GM23338 (cell line): ENCODE measurements around the gene PAK4. TPM values are rescaled to one million over a fixed set of nuclear protein-coding genes. Genes with fewer than 3 reads are reported as not detected.

Experiments
- ATAC-seq: fragments of 200-7000 bp; cut with Tn5 transposase; 3 replicates; pipeline ENCODE4 v1.9.1; 2020
- DNase-seq: peaks from one replicate; pipeline ENCODE4 v3.0.0-alpha.2; 2015; ENCODE audit warnings: low spot score
- H2AFZ ChIP-seq: fragments of 200-600 bp; sonication (generic); 2 replicates; pipeline ENCODE4 v1.8.0; 2016; ENCODE audit warnings: antibody characterized with exemption, mild to moderate bottlenecking, moderate library complexity
- H3F3A ChIP-seq: fragments of 200-600 bp; sonication (generic); replicated peaks from 2 replicates; pipeline ENCODE4 v1.8.0; 2017; ENCODE audit warnings: antibody characterized with exemption, mixed run types, low read depth
- H3K27ac ChIP-seq: fragments of 200-600 bp; sonication (generic); 2 replicates; pipeline ENCODE4 v1.6.1; 2016; ENCODE audit warnings: low read depth
- H3K27me3 ChIP-seq: fragments of 200-600 bp; sonication (generic); 2 replicates; pipeline ENCODE4 v1.8.0; 2016; ENCODE audit warnings: mild to moderate bottlenecking, mixed run types, moderate library complexity; ENCODE audit not compliant: insufficient read depth
- H3K36me3 ChIP-seq: fragments of 200-600 bp; sonication (generic); 2 replicates; pipeline ENCODE4 v1.8.0; 2016; ENCODE audit warnings: mild to moderate bottlenecking; ENCODE audit not compliant: insufficient read depth
- H3K4me1 ChIP-seq: fragments of 200-600 bp; sonication (generic); 2 replicates; pipeline ENCODE4 v1.8.0; 2016; ENCODE audit warnings: mild to moderate bottlenecking, moderate library complexity; ENCODE audit not compliant: insufficient read depth
- H3K4me2 ChIP-seq: fragments of 200-600 bp; sonication (generic); 2 replicates; pipeline ENCODE4 v1.7.1; 2017; ENCODE audit warnings: mixed run types
- H3K4me3 ChIP-seq: fragments of 200-600 bp; sonication (generic); 2 replicates; pipeline ENCODE4 v1.6.1; 2016; ENCODE audit warnings: mixed run types
- H3K79me2 ChIP-seq: fragments of 200-600 bp; sonication (generic); replicated peaks from 2 replicates; pipeline ENCODE4 v1.8.0; 2017; ENCODE audit warnings: mild to moderate bottlenecking; ENCODE audit not compliant: insufficient read depth
- H3K9me2 ChIP-seq: fragments of 200-600 bp; sonication (generic); 2 replicates; pipeline ENCODE4 v1.8.0; 2017; ENCODE audit not compliant: insufficient read depth
- H4K20me1 ChIP-seq: fragments of 200-600 bp; sonication (generic); replicated peaks from 2 replicates; pipeline ENCODE4 v1.8.0; 2017; ENCODE audit warnings: mild to moderate bottlenecking; ENCODE audit not compliant: insufficient read depth
- H3K27ac Mint-ChIP-seq: 2 replicates; pipeline ENCODE4 v1.8.0; 2020; ENCODE audit warnings: inconsistent platforms, mild to moderate bottlenecking, moderate library complexity, mixed read lengths
- H3K27me3 Mint-ChIP-seq: 3 replicates; pipeline ENCODE4 v1.8.0; 2022; ENCODE audit warnings: low read depth, mild to moderate bottlenecking, moderate library complexity, mixed read lengths, inconsistent platforms; ENCODE audit not compliant: insufficient read depth, poor library complexity
- H3K36me3 Mint-ChIP-seq: 3 replicates; pipeline ENCODE4 v1.8.0; 2021; ENCODE audit warnings: low read depth, mild to moderate bottlenecking, inconsistent platforms, moderate library complexity, mixed read lengths
- H3K4me1 Mint-ChIP-seq: 3 replicates; pipeline ENCODE4 v1.8.0; 2020; ENCODE audit warnings: mild to moderate bottlenecking, inconsistent platforms, mixed read lengths
- H3K4me3 Mint-ChIP-seq: 3 replicates; pipeline ENCODE4 v1.8.0; 2021; ENCODE audit warnings: moderate library complexity, mild to moderate bottlenecking, inconsistent platforms, mixed read lengths
- H3K9me3 Mint-ChIP-seq: 3 replicates; pipeline ENCODE4 v1.8.0; 2020; ENCODE audit warnings: moderate library complexity, mild to moderate bottlenecking, inconsistent platforms, mixed read lengths
- CREB1 ChIP-seq: fragments of 250-450 bp; sonication (Bioruptor Pico); IDR thresholded peaks from 2 replicates; pipeline ENCODE4 v1.5.0; 2020; ENCODE audit warnings: low read depth, mild to moderate bottlenecking, moderate library complexity
- CTCF ChIP-seq, 2 experiments: fragments of 200-600 bp in 1 of 2; sonication (generic) in 1 of 2; conservative IDR thresholded peaks; 2 replicates each; pipeline versions ENCODE4 v1.5.1 to v1.6.1; 2016 to 2017; ENCODE audit warnings: antibody characterized with exemption in 2 of 2, low read depth in 2 of 2, mild to moderate bottlenecking in 2 of 2, moderate library complexity in 1 of 2
- ETS1 ChIP-seq: IDR thresholded peaks from 2 replicates; pipeline ENCODE4 v1.6.1; 2016; ENCODE audit warnings: antibody characterized with exemption
- EZH2 ChIP-seq: fragments of 200-600 bp; sonication (generic); IDR thresholded peaks from one replicate; pipeline ENCODE4 v1.8.0; 2017; ENCODE audit warnings: antibody characterized with exemption, mild to moderate bottlenecking, low read depth; ENCODE audit not compliant: unreplicated experiment
- EZH2phosphoT487 ChIP-seq: fragments of 200-600 bp; sonication (generic); IDR thresholded peaks from one replicate; pipeline ENCODE4 v1.8.1; 2018; ENCODE audit warnings: antibody characterized with exemption; ENCODE audit not compliant: unreplicated experiment
- JUNB ChIP-seq: IDR thresholded peaks from one replicate; pipeline ENCODE4 v1.6.1; 2016; ENCODE audit warnings: antibody characterized with exemption; ENCODE audit not compliant: unreplicated experiment
- POLR2AphosphoS5 ChIP-seq: IDR thresholded peaks from 2 replicates; pipeline ENCODE4 v1.6.1; 2016; ENCODE audit warnings: antibody characterized with exemption, low read depth
- STAT1 ChIP-seq: IDR thresholded peaks from one replicate; pipeline ENCODE4 v1.6.1; 2016; ENCODE audit warnings: antibody characterized with exemption; ENCODE audit not compliant: unreplicated experiment
- polyA plus RNA-seq: library from polyadenylated mRNA; unstranded; fragments of >200 nt; fragmentation: Nextera tagmentation; extraction: Ambion mirVana; gene quantifications from 2 replicates; pipeline ENCODE4 v1.2.1, GENCODE V29; 2016
- total RNA-seq: library from RNA; depleted of rRNA; stranded (reverse); fragments of >200 nt; shearing (Covaris generic); gene quantifications from 2 replicates; pipeline ENCODE4 v1.2.3, GENCODE V29; 2014
- TF ChIP-seq, protein P1 (sequence below): IDR thresholded peaks from one replicate; pipeline ENCODE4 v1.6.1; 2018; ENCODE audit warnings: antibody characterized with exemption; ENCODE audit not compliant: unreplicated experiment

Gene PAK4
- total and polyA plus RNA-seq, 2 experiments from 2014 or later: 28.7 to 35.4 TPM

DNA sequence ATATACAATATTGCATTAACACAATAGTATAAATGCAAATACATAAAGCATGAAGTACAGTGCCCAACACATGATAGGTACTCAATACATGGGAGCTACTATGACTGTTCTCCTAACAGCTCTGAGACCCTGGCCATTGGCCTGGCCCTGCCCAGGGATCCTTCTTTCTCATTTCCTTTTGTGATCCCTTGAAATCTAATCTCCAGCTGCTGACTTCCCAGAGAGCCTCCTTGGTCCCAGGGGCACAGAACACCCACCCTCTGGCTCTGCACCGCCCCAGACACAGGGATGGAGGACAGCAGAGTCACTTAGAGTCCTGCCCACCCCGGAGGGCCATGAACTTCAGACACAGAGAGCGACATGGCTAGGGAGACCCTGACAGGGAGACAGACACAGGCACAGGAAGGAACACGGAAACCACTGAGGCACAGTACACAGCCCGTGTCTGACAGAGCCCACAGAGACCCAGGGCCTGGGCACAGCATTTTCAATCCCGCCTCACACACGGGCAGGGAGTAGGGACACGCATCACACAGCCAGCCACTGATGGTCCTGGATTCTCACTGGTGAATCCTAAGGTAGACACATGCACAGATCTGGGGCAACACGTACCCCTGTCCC is 82.7 kb downstream of the PAK4 start:
- H3K4me2 ChIP-seq: no peak overlapping the region
- no peaks in the 10 kb centered on the region for H4K20me1 ChIP-seq
- Mint-ChIP-seq H3K9me3 (no peaks in the 10 kb centered on the region), H3K4me3 (no peak overlapping the region), H3K27ac (no peak overlapping the region), H3K36me3 (no peaks in the 10 kb centered on the region), H3K4me1 (no peaks in the 10 kb centered on the region), H3K27me3 (peaks cover 16% of the 10 kb centered on the region)
- H3K27me3 ChIP-seq: peaks cover 23% of the 10 kb centered on the region
- no peaks in the 10 kb centered on the region for H3K9me2 ChIP-seq
- 0 out of 2 replicates have a peak overlapping the region, but pooled peaks have one; percentile 18 for H2AFZ ChIP-seq
- H3K27ac ChIP-seq: no peak overlapping the region
- H3F3A ChIP-seq: no peaks in the 10 kb centered on the region
- no peaks in the 10 kb centered on the region; the same call in 1 of the 2 replicates for H3K4me1 ChIP-seq
- H3K36me3 ChIP-seq: no peaks in the 10 kb centered on the region
- H3K4me3 ChIP-seq: no peak overlapping the region
- no peaks in the 10 kb centered on the region for H3K79me2 ChIP-seq
- no peak for DNase-seq
- ATAC-seq: no peak
- TF ChIP-seq CREB1 (CRISPR knock-in tag) (no peak), POLR2AphosphoS5 (no peak), EZH2phosphoT487 (no peak), ETS1 (no peak), EZH2 (no peak), CTCF (conservative IDR thresholded peaks at IDR 0.05; ENCODE audit: low read depth in 2 of 2) (no peak), STAT1 (no peak)
- TF ChIP-seq, protein P1, sequence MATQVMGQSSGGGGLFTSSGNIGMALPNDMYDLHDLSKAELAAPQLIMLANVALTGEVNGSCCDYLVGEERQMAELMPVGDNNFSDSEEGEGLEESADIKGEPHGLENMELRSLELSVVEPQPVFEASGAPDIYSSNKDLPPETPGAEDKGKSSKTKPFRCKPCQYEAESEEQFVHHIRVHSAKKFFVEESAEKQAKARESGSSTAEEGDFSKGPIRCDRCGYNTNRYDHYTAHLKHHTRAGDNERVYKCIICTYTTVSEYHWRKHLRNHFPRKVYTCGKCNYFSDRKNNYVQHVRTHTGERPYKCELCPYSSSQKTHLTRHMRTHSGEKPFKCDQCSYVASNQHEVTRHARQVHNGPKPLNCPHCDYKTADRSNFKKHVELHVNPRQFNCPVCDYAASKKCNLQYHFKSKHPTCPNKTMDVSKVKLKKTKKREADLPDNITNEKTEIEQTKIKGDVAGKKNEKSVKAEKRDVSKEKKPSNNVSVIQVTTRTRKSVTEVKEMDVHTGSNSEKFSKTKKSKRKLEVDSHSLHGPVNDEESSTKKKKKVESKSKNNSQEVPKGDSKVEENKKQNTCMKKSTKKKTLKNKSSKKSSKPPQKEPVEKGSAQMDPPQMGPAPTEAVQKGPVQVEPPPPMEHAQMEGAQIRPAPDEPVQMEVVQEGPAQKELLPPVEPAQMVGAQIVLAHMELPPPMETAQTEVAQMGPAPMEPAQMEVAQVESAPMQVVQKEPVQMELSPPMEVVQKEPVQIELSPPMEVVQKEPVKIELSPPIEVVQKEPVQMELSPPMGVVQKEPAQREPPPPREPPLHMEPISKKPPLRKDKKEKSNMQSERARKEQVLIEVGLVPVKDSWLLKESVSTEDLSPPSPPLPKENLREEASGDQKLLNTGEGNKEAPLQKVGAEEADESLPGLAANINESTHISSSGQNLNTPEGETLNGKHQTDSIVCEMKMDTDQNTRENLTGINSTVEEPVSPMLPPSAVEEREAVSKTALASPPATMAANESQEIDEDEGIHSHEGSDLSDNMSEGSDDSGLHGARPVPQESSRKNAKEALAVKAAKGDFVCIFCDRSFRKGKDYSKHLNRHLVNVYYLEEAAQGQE: no peak

- Histone ChIP-seq H4K20me1 (no peaks in the 10 kb centered on the region), H3K4me3 (no peak overlapping the region), H2AFZ (no peak overlapping the region), H3K79me2 (no peaks in the 10 kb centered on the region), H3K27ac (no peak overlapping the region), H3K9me2 (no peaks in the 10 kb centered on the region), H3K4me1 (no peaks in the 10 kb centered on the region; the same call in 1 of the 2 replicates), H3K27me3 (peaks cover 14% of the 10 kb centered on the region), H3K36me3 (no peaks in the 10 kb centered on the region), H3K4me2 (no peak overlapping the region), H3F3A (no peaks in the 10 kb centered on the region)
- Mint-ChIP-seq H3K9me3 (no peaks in the 10 kb centered on the region), H3K4me3 (no peak overlapping the region), H3K27ac (no peak overlapping the region), H3K4me1 (no peaks in the 10 kb centered on the region), H3K36me3 (no peaks in the 10 kb centered on the region), H3K27me3 (peaks cover 8% of the 10 kb centered on the region)
- DNase-seq (no peak), ATAC-seq (no peak)
- TF ChIP-seq ETS1: no peak
- no peak for TF ChIP-seq JUNB
- TF ChIP-seq EZH2phosphoT487: no peak
- TF ChIP-seq STAT1: no peak
Observed at GRCh38 chr19:39209196-39209595, 83.6 kb downstream of the PAK4 start.
